IgD-negative memory B cell (primary cell): ENCODE measurements around the gene SSBP2. TPM values are rescaled to one million over a fixed set of nuclear protein-coding genes. Genes with fewer than 3 reads are reported as not detected.

ENCODE experiments used
- H3K27ac Mint-ChIP-seq, 3 donors: one replicate each; pipeline ENCODE4 v1.8.0; 2020 to 2022; ENCODE audit warnings: mild to moderate bottlenecking in 3 of 3, mixed read lengths in 3 of 3, moderate library complexity in 1 of 3
- H3K27me3 Mint-ChIP-seq: one replicate; pipeline ENCODE4 v1.8.0; 2021; ENCODE audit warnings: mixed read lengths
- H3K36me3 Mint-ChIP-seq: one replicate; pipeline ENCODE4 v1.8.0; 2020; ENCODE audit warnings: mild to moderate bottlenecking, mixed read lengths
- H3K4me1 Mint-ChIP-seq, 3 donors: one replicate each; pipeline ENCODE4 v1.8.0; 2020 to 2022; ENCODE audit warnings: mixed read lengths in 3 of 3, mild to moderate bottlenecking in 1 of 3
- H3K4me3 Mint-ChIP-seq, 4 donors: one replicate each; pipeline ENCODE4 v1.8.0; 2020 to 2022; ENCODE audit warnings: mild to moderate bottlenecking in 4 of 4, mixed read lengths in 4 of 4, moderate library complexity in 3 of 4
- H3K9me3 Mint-ChIP-seq, 3 donors: one replicate each; pipeline ENCODE4 v1.8.0; 2020 to 2021; ENCODE audit warnings: mixed read lengths in 3 of 3, mild to moderate bottlenecking in 1 of 3
- polyA plus RNA-seq: library from polyadenylated mRNA; unstranded; fragments of 300-500 nt; fragmentation: Illumina TruSeq; gene quantifications from one replicate; pipeline ENCODE4 v1.2.3, GENCODE V29; 2021

Gene SSBP2
- polyA plus RNA-seq, 1 donor from 2014 or later, result 35.8 TPM

DNA sequence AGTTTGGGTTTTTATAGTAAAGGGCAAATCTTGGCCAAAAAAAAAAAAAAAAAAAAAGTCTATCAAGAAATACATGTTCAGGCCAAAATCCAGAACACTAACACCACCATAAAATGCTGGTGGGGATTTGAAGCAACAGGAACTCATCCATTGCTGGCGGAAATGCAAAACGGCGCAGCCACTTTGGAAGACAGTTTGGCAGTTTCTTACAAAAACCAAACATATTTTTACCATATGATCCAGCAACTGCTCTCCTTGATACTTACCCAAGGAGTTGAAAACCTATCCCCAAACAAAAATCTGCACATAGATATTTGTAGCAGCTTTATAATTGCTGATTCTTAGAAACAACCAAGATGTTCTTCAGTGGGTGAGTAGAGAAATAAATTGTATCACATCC is 203.9 kb downstream of the SSBP2 start:
- peaks cover 0 to 3% (median 1%) of the 10 kb centered on the region in 3 donors for H3K9me3 Mint-ChIP-seq
- peaks cover 12% of the 10 kb centered on the region for H3K36me3 Mint-ChIP-seq
- no peak overlapping the region for H3K27ac Mint-ChIP-seq
- no peaks in the 10 kb centered on the region for H3K27me3 Mint-ChIP-seq
- peaks cover 0 to 2% (median 2%) of the 10 kb centered on the region in 3 donors for H3K4me1 Mint-ChIP-seq
- H3K4me3 Mint-ChIP-seq, result no peak overlapping the region

DNA sequence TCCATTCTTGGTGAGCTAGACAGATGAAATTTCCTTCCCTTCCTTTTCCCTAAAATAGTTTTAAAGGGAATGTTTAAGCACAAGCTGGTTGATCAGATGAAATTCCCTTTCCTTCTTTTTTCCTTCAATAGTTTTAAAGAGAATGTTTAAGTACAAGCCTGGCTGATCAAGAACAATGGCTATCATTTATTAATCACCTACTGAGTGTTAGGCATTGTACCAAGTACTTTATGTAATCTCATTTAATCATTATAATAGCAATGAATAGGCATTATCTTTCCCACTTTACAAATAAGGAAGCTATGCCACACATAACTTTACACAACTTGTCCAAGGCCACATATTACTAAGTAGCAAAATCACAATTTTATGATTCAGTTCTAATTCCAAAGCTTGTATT is 205.0 kb downstream of the SSBP2 start:
- Mint-ChIP-seq H3K4me1 (peaks cover 0 to 3% (median 2%) of the 10 kb centered on the region in 3 donors), H3K9me3 (peaks cover 0 to 4% (median 1%) of the 10 kb centered on the region in 3 donors), H3K27me3 (no peaks in the 10 kb centered on the region), H3K36me3 (peaks cover 12% of the 10 kb centered on the region), H3K4me3 (no peak overlapping the region), H3K27ac (no peak overlapping the region)

DNA sequence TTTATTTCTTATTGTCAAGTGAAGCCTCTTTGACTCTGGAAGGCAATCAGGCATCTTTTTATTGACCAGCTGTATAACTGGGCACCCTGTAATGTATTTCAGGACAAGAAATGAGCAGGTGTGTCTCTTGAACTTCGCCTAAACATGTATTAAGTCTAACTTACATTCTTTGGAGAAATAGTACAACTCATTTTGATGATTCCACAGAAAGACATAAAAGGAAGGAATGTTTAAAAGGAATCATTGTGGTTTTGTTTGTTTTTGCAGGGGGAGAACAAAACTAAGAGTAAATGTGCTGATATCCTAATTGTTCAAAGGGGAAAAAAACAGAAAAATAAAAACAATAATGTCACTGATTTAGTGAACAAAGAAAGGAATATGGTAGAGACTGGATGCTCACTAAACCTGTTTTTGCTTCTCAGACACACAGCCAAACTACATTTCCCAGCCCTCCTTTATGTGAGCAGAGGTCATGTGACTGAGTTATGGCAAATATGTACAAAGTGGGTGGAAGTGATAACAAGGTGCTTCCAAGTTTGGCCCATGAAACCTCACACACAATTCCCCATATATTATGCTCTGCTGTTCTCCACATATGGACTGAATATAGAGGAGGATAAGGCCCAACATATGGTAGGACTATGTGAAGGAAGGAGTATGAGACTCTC is 206.4 kb downstream of the SSBP2 start:
- Mint-ChIP-seq H3K4me3 (no peak overlapping the region), H3K4me1 (peaks cover 0 to 3% (median 3%) of the 10 kb centered on the region in 3 donors), H3K27me3 (no peaks in the 10 kb centered on the region), H3K27ac (no peak overlapping the region), H3K9me3 (peaks cover 0 to 4% (median 3%) of the 10 kb centered on the region in 3 donors), H3K36me3 (peaks cover 12% of the 10 kb centered on the region)

DNA sequence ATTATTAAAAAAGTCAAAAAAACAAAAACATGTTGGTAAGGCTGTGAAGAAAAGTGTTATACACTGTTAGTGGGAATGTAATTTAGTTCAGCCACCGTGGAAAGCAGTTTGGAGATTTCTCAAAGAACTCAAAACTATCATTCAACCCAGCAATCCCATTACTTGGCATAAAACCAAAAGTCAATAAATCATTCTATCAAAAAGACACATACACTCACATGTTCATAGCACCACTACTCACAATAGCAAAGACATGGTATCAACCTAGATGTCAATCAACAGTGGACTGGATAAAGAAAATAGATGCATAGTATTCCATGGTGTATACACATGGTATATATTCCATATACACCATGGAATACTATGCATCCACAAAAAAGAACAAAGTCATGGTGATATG is 208.7 kb downstream of the SSBP2 start:
- Mint-ChIP-seq H3K9me3 (peaks cover 0 to 4% (median 1%) of the 10 kb centered on the region in 3 donors), H3K27me3 (no peaks in the 10 kb centered on the region), H3K27ac (no peak overlapping the region), H3K4me1 (peaks cover 3 to 8% (median 5%) of the 10 kb centered on the region in 3 donors), H3K4me3 (no peak overlapping the region), H3K36me3 (peaks cover 12% of the 10 kb centered on the region)

DNA sequence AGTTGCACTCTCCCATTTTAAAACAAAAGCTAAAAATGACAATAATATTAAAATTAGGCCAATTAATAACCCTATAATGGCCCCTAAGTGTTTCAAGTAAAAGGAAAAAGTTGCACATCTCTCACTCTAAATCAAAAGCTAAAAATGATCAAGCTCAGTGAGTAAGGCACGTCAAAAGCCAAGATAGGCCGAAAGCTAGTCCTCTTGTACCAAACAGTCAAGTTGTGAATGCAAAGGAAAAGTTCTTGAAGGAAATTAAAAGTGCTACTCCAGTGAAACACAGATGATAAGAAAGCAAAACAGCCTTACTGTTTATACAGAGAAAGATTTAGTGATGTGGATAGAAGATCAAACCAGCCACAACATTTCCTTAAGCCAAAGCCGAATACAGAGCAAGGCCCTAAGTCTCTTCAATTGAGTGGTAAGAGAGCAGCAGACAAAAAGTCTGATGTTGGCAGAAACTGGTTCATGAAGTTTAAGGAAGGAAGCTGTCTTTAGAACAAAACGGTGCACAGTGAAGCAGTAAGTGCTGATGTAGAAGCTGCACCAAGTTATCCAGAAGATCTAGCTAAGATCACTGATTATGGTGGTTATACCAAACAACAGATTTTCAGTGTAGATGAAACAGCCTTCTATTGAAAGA is 212.9 kb downstream of the SSBP2 start:
- H3K36me3 Mint-ChIP-seq, result peaks cover 9% of the 10 kb centered on the region
- H3K27me3 Mint-ChIP-seq, result no peaks in the 10 kb centered on the region
- H3K27ac Mint-ChIP-seq, result no peak overlapping the region
- H3K4me3 Mint-ChIP-seq, result no peak overlapping the region
- H3K9me3 Mint-ChIP-seq, result peaks cover 0 to 3% (median 1%) of the 10 kb centered on the region in 3 donors
- peaks cover 3 to 6% (median 5%) of the 10 kb centered on the region in 3 donors for H3K4me1 Mint-ChIP-seq

DNA sequence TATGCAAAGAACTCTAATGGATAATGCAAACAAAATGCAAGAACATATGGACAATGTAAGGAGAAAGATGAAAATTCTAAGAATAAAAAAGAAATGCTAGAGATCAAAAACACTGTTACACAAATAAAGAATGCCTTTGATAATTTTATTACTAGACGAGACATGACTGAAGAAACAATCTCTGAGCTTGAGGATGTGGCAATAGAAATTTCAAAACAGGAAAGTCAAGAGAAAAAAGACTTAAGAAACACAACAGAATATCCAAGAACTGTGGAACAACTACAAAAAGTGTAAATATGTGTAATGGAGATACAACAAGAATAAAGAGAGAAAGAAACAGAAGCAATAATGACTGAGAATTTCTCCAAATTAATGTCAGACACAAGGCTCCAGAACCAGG is 216.5 kb downstream of the SSBP2 start:
- Mint-ChIP-seq H3K27ac (no peak overlapping the region), H3K9me3 (no peaks in the 10 kb centered on the region), H3K27me3 (no peaks in the 10 kb centered on the region), H3K36me3 (peaks cover 4% of the 10 kb centered on the region), H3K4me3 (no peak overlapping the region), H3K4me1 (peaks cover 3 to 9% (median 5%) of the 10 kb centered on the region in 3 donors)

DNA sequence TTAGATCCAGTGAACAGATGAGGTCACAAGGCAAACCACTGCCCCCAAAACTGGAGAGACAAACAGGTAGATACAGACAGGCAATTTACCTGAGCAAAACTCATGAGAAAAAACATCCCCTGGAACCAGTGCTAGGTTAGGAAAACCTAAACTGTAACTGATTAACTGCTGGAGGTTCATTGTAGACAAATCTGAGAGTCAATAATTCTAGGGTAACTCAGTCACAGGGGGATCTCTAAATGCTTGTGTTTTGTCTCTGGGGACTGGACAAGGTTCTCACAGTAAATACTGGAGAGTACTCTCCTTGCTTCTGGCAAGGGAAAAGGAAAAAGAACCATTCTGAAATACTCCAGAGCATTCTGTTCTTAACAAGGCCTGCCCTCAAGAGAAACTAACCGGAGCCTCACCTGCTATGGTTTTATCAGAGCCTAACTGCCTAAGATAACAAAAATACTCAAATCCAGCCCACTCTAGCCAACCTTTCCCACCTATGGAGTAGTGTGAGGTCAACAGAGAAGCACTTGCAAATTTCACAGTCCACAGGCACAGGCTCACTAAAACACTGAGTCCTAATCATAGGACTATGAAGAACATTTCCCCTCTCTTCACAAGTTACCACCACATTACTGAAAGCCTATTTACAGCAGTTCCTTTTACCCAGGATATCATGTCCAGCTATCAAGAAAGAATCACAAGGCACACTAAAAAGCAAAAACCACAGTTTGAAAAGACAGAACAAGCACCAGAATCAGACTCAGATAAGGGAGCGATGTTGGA is 217.1 kb downstream of the SSBP2 start:
- Mint-ChIP-seq H3K4me1 (peaks cover 3 to 11% (median 5%) of the 10 kb centered on the region in 3 donors), H3K4me3 (no peak overlapping the region), H3K27ac (no peak overlapping the region), H3K9me3 (no peaks in the 10 kb centered on the region), H3K36me3 (peaks cover 4% of the 10 kb centered on the region), H3K27me3 (no peaks in the 10 kb centered on the region)

DNA sequence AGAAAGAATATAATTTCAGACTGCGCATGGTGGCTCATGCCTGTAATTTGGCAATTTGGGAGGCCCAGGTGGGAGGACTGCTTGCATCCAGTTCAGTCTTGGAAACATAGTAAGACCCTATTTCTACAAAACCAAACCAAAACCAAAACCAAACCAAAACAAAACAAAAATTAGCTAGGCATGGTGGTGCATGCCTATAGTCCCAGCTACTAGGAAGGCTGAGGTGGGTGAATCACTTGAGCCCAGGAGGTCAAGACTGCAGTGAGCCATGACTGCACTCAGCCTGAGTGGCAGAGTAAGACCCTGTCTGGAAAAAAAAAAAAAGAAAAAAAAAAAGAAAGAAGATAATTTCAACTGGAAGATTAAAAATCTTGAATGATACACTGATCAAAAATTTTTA is 220.0 kb downstream of the SSBP2 start:
- Mint-ChIP-seq H3K4me3 (no peak overlapping the region), H3K27me3 (no peaks in the 10 kb centered on the region), H3K36me3 (peaks cover 4% of the 10 kb centered on the region), H3K4me1 (peaks cover 1 to 6% (median 2%) of the 10 kb centered on the region in 3 donors), H3K27ac (no peak overlapping the region), H3K9me3 (no peaks in the 10 kb centered on the region)

DNA sequence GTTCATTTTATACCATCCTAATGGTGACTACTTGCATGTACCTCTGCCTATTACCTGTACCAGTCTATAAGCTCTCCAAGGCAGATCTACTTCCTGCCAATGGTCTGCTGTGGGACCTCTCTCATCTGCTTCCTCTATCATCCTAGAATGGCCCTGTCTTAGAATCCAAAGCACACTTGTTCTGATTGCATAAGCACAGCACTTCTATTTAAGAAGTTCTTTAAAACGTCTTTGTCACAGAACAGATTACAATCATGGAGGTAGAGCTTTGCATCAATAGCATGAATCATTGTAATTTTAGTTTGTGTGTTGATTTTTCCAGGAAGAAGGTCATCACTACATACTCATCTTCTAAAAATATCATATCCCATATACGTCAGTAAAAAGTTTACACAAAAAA is 225.2 kb downstream of the SSBP2 start:
- Mint-ChIP-seq H3K27me3 (no peaks in the 10 kb centered on the region), H3K4me3 (no peak overlapping the region), H3K36me3 (peaks cover 4% of the 10 kb centered on the region), H3K4me1 (peaks cover 0 to 6% (median 1%) of the 10 kb centered on the region in 3 donors), H3K9me3 (no peaks in the 10 kb centered on the region), H3K27ac (no peak overlapping the region)

DNA sequence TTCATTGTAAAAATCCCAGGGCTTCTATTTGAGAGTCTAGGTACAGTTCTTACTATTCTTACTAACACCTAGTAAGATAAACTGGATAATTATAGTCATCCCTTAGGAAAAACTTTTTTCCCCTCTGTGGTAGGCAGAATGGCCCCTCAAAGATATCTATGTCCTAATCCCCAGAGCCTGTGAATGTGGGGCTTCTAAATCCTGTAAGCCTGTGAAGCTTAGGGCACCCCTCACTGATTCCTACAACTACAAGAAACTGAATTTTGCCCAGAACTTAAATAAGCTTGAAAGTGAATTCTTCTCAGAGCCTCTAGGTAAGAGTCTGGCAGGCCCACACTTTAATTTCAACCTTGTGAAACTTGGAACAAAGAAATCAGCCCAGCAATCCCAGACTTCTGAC is 226.9 kb downstream of the SSBP2 start:
- Mint-ChIP-seq H3K9me3 (no peaks in the 10 kb centered on the region), H3K36me3 (peaks cover 4% of the 10 kb centered on the region), H3K4me1 (peaks cover 0 to 2% (median 1%) of the 10 kb centered on the region in 3 donors), H3K27me3 (no peaks in the 10 kb centered on the region), H3K4me3 (no peak overlapping the region), H3K27ac (no peak overlapping the region)

DNA sequence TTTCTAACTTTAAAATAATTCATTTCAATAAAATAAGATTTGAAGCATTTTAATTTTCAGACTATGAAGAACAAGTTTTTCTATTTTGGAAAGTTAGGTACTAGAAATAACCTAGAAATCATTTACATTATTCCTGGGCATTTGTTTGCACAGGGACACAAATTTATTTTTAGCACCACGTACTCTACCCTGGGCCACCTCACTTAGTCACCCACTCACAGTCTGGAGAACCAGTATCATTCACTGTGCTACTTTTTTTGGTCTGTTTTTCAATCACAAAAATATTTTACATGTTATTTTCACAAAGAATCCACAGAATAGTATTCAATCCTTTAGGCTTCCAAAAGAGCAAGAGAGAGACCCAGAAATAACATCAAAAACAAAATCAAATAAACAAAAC is 228.3 kb downstream of the SSBP2 start:
- peaks cover 0 to 2% (median 1%) of the 10 kb centered on the region in 3 donors for H3K4me1 Mint-ChIP-seq
- H3K27me3 Mint-ChIP-seq, result no peaks in the 10 kb centered on the region
- peaks cover 4% of the 10 kb centered on the region for H3K36me3 Mint-ChIP-seq
- H3K4me3 Mint-ChIP-seq, result no peak overlapping the region
- no peak overlapping the region for H3K27ac Mint-ChIP-seq
- H3K9me3 Mint-ChIP-seq, result no peaks in the 10 kb centered on the region

DNA sequence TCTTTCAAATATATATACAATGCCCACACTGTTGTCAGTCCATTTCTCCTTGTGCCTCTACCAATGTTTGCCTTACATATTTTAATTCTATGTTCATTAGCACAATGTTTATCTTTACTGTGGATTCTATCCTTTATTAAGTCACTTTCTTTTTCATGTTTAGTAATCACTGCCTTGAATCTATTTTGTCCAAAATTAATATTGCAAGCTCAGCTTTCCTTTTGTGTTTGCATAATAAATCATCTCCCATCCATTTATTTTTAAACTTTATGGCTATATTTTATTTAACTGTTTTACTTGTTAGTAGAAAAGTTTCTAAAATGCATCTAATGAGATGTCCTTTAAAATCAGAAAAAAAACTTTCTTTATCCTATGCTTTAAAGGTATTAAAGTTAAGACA is 230.1 kb downstream of the SSBP2 start:
- H3K9me3 Mint-ChIP-seq, result no peaks in the 10 kb centered on the region
- H3K36me3 Mint-ChIP-seq, result peaks cover 4% of the 10 kb centered on the region
- no peak overlapping the region for H3K4me3 Mint-ChIP-seq
- H3K27me3 Mint-ChIP-seq, result no peaks in the 10 kb centered on the region
- H3K27ac Mint-ChIP-seq, result no peak overlapping the region
- peaks cover 0 to 3% (median 0%) of the 10 kb centered on the region in 3 donors for H3K4me1 Mint-ChIP-seq

DNA sequence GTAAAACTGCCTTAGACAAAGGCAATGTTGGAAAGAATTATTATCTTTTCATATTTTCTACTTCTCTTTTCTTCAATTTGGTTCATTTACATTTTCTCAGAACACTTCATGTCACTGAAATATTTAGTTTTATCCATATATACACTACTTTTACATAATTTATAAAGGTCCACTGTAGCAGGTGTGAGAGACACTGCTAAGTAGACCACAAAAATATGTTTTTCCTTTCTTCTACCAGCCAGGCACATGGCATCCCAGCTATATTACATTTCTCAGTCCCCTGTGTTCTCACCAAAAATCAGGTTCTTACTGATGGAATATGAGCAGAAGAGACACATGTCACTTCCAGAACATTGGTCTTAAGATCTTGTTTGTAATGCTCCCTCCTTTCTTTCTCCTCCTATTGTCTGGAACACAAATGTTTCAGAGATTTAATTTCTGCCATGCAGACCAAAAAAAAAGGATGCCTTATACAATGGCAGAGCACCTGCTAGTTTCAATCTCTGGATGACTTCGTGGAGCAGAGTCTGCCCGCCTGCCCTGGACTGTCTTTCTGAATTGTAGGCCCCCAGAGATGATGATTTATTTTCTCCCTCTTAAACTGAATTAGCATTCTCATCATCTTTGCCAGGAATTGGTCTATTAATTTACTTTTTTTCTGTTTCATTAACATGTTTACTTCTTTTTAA is 231.5 kb downstream of the SSBP2 start:
- peaks cover 0 to 3% (median 0%) of the 10 kb centered on the region in 3 donors for H3K4me1 Mint-ChIP-seq
- H3K27me3 Mint-ChIP-seq, result no peaks in the 10 kb centered on the region
- H3K36me3 Mint-ChIP-seq, result peaks cover 2% of the 10 kb centered on the region
- H3K9me3 Mint-ChIP-seq, result no peaks in the 10 kb centered on the region
- no peak overlapping the region for H3K4me3 Mint-ChIP-seq
- H3K27ac Mint-ChIP-seq, result no peak overlapping the region

DNA sequence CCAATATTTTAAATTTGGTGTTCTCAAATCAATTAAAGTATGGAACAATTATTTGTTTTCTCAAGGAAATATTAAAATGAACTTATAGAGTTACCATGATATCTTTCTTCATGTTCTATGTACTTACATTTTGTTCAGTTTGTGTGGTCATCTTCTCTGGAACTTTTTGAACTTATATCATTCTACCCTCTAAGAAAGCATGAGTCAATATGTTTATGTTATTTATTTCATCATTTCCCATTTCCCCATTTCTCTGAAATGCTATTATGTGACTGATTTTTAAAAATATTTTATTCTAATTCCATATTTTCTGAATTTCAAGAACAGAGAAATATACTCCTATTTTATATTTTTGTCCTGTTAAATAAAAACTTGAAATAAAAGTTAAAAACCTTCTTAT is 233.4 kb downstream of the SSBP2 start:
- peaks cover 0 to 3% (median 0%) of the 10 kb centered on the region in 3 donors for H3K4me1 Mint-ChIP-seq
- no peak overlapping the region for H3K27ac Mint-ChIP-seq
- no peaks in the 10 kb centered on the region for H3K9me3 Mint-ChIP-seq
- no peak overlapping the region for H3K4me3 Mint-ChIP-seq
- no peaks in the 10 kb centered on the region for H3K27me3 Mint-ChIP-seq
- H3K36me3 Mint-ChIP-seq, result peaks cover 2% of the 10 kb centered on the region

DNA sequence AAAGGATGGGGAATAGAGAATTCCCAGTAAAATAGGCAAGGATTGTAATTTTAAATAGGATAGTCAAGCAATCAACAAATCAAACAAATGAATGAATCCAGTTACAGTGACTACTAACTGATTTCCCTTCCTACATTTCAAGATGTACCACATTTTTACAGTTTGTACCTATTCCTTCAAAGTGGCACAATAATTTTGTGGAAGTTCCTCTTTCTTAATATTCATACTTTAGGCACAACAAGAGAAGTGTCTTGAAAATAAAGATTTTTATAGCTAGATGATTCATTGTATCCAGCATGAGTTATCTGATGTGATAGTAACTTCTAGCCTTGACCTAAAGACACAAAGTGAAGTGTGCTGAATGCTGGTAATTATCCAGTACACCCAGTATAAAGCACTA is 234.8 kb downstream of the SSBP2 start:
- Mint-ChIP-seq H3K27ac (peak overlapping the region in 1 of 3 donors; percentile 48), H3K9me3 (no peaks in the 10 kb centered on the region), H3K4me1 (peaks cover 0 to 3% (median 0%) of the 10 kb centered on the region in 3 donors), H3K4me3 (no peak overlapping the region), H3K36me3 (peaks cover under 1% of the 10 kb centered on the region), H3K27me3 (no peaks in the 10 kb centered on the region)
